Glutamatergic neuron (in vitro differentiated cells): ENCODE data around the gene FBXW8. TPM values are rescaled to one million over a fixed set of nuclear protein-coding genes. Genes with fewer than 3 reads are reported as not detected.
A peak's percentile ranks its signal among the peaks of the same experiment; 100 is the strongest.

ENCODE experiments used
- DNase-seq: peaks from one replicate; pipeline ENCODE4 v3.0.0; 2022
- H3K27ac Mint-ChIP-seq: one replicate; pipeline ENCODE4 v1.8.0; 2020; ENCODE audit warnings: mild to moderate bottlenecking, mixed read lengths, inconsistent platforms; ENCODE audit not compliant: unreplicated experiment
- H3K27me3 Mint-ChIP-seq: one replicate; pipeline ENCODE4 v1.8.0; 2020; ENCODE audit warnings: mild to moderate bottlenecking, moderate library complexity, mixed read lengths, inconsistent platforms; ENCODE audit not compliant: unreplicated experiment
- H3K36me3 Mint-ChIP-seq: one replicate; pipeline ENCODE4 v1.8.0; 2020; ENCODE audit warnings: mild to moderate bottlenecking, mixed read lengths, inconsistent platforms; ENCODE audit not compliant: unreplicated experiment
- H3K4me1 Mint-ChIP-seq: one replicate; pipeline ENCODE4 v1.8.0; 2020; ENCODE audit warnings: mild to moderate bottlenecking, low read depth, mixed read lengths, inconsistent platforms; ENCODE audit not compliant: unreplicated experiment
- H3K4me3 Mint-ChIP-seq: one replicate; pipeline ENCODE4 v1.8.0; 2020; ENCODE audit warnings: mild to moderate bottlenecking, mixed read lengths, inconsistent platforms; ENCODE audit not compliant: unreplicated experiment
- H3K9me3 Mint-ChIP-seq: one replicate; pipeline ENCODE4 v1.8.0; 2020; ENCODE audit warnings: mild to moderate bottlenecking, moderate library complexity, mixed read lengths, inconsistent platforms; ENCODE audit not compliant: unreplicated experiment
- total RNA-seq: library from RNA; stranded (reverse); fragmentation: NEBNext Ultra II Directional; extraction: Animal tissue kit (Norgen Biotek cat#: 25700); gene quantifications from one replicate; pipeline ENCODE4 v1.2.1, GENCODE V29; 2021; ENCODE audit not compliant: unreplicated experiment
- TF ChIP-seq, protein P1 (sequence below): fragments of 200-600 bp; sonication (generic); IDR thresholded peaks from one replicate; pipeline ENCODE4 v1.5.0; 2021; ENCODE audit not compliant: partially characterized antibody, unreplicated experiment

The FBXW8 gene
- total RNA-seq, 1 donor from 2014 or later, result 16.2 TPM

DNA sequence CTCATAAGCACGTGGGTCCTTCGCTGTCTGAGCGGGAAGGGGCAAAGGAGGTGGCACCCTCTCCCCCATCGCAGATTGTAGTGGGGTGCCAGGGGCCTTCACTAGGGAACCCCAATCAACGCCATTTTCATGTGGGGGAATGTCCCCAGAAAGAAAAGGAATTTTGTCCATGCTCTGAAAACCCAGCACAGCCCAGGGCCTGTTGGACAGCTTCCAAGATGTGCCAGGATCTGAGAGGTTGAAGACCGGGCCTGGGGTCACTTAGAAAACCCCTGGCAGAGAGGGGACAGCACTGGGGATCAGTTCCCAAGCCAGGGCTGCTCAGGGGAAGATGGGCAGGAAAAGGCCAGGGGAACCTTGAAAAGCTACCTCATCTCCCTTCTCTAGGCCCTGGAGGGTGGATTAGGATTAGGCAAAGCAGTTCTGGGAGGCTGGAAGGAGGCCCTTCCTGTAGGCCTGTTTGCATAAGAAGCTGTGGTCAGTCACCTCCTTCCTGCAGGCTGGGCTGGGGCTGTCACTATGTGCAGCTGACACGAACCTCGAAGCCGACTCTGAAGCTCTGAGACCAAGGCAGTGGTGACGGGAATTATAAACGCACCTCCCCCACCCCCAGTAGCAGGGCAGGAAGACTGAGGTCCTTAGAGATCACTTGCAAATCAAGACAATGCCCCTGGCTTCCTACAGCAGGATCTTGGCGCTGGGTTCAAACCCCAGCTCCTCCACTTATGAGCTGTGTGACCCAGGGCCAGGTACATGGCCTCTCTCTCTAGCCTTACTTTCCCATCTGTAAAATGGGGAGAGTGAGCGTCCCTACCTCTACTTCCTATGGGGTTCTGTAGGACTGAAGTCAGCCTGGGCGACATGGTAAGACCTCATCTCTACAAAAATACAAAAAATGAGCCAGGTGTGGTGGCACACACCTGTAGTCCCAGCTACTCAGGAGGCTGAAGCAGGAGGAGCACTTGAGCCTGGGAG is 159.5 kb downstream of the FBXW8 start:
- TF ChIP-seq, protein P1, sequence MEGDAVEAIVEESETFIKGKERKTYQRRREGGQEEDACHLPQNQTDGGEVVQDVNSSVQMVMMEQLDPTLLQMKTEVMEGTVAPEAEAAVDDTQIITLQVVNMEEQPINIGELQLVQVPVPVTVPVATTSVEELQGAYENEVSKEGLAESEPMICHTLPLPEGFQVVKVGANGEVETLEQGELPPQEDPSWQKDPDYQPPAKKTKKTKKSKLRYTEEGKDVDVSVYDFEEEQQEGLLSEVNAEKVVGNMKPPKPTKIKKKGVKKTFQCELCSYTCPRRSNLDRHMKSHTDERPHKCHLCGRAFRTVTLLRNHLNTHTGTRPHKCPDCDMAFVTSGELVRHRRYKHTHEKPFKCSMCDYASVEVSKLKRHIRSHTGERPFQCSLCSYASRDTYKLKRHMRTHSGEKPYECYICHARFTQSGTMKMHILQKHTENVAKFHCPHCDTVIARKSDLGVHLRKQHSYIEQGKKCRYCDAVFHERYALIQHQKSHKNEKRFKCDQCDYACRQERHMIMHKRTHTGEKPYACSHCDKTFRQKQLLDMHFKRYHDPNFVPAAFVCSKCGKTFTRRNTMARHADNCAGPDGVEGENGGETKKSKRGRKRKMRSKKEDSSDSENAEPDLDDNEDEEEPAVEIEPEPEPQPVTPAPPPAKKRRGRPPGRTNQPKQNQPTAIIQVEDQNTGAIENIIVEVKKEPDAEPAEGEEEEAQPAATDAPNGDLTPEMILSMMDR, result no peak
- Mint-ChIP-seq H3K4me1 (no peaks in the 10 kb centered on the region), H3K27ac (no peak overlapping the region), H3K4me3 (no peak overlapping the region), H3K9me3 (no peaks in the 10 kb centered on the region), H3K27me3 (peaks cover 5% of the 10 kb centered on the region), H3K36me3 (no peaks in the 10 kb centered on the region)
- DNase-seq, result peak; percentile 7

DNA sequence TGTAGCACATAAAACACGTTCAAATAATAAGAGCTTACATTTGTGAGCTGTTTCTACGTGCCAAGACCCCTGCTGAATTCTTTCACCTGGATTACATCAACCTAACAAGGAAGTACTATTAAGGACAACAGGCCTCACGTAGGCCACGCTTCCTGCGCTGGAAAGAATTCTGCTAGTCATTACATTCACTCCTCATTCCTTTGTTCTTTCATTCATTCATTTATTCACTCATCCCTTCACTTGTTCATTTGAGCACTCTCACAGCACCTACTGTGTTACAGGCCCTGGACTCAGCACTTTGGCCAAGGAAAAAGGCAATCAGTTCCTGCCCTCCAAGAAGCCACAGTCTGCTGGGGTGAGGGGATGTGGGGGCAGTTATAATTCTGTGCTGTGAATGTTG is 160.3 kb downstream of the FBXW8 start:
- H3K4me1 Mint-ChIP-seq, result no peaks in the 10 kb centered on the region
- H3K4me3 Mint-ChIP-seq, result no peak overlapping the region
- no peak for DNase-seq
- H3K36me3 Mint-ChIP-seq, result no peaks in the 10 kb centered on the region
- H3K27me3 Mint-ChIP-seq, result peaks cover 2% of the 10 kb centered on the region
- TF ChIP-seq, protein P1, result no peak
- no peaks in the 10 kb centered on the region for H3K9me3 Mint-ChIP-seq
- H3K27ac Mint-ChIP-seq, result no peak overlapping the region

DNA sequence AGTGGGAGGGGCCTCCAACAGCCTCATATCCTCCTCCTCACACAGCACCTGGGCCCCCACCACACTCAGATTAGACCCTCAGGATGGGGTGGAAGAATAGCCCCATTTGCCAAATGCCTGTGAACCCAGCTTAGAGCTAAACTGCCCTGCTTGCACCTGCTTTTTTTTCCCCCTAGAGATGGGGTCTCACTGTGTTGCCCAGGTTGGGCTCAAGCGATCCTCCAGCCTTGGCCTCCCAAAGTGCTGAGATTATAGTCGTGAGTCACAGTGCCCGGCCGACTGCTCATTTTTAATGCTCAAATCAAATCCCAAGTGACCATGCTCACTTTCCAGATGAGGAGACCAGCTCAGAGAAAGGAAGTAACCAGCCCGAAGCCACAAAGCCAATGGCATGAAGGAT is 161.4 kb downstream of the FBXW8 start:
- no peaks in the 10 kb centered on the region for H3K4me1 Mint-ChIP-seq
- no peak overlapping the region for H3K4me3 Mint-ChIP-seq
- H3K9me3 Mint-ChIP-seq, result no peaks in the 10 kb centered on the region
- DNase-seq, result no peak
- H3K27ac Mint-ChIP-seq, result no peak overlapping the region
- peaks cover 2% of the 10 kb centered on the region for H3K27me3 Mint-ChIP-seq
- TF ChIP-seq, protein P1, result no peak
- H3K36me3 Mint-ChIP-seq, result no peaks in the 10 kb centered on the region

DNA sequence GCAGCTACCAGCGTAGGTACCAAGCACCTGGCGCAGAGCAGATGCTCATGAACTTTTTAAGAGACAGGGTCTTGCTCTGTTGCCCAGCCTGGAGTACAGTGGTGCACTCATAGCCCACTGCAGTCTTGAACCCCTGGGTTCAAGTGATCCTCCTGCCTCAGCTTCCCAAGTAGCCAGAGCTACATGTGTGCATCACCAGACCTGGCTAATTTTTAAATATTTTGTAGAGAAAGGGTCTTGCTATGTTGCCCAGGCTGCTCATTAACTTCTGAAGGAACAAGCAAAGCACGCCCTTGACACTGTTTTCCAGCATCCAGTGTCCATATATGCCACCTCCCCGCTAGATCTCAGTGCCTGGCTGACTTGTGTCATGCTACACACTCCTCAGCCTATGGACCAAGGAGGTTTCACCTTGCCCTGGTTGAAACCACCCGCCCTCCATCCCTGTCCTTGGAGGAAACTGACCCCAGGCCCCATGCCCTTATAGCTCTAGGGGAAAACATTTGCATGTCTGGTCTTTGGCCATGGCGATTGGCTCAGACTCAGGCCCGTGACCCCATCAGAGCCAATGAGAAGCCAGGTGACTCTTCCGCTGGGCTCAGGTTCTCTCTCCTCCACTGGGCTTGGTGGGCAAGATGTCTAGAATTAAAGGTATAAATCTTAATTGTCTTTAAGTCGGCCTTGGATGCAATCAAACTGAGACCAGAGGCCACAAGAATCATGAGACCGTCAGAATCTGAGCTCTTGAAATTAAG is 162.2 kb downstream of the FBXW8 start:
- no peak overlapping the region for H3K4me3 Mint-ChIP-seq
- TF ChIP-seq, protein P1, result no peak

More for the DNA sequence above, 162.2 kb downstream of the FBXW8 start:
- DNase-seq, result peak; percentile 2
- peaks cover under 1% of the 10 kb centered on the region for H3K27me3 Mint-ChIP-seq
- H3K27ac Mint-ChIP-seq, result no peak overlapping the region
- no peaks in the 10 kb centered on the region for H3K4me1 Mint-ChIP-seq
- H3K36me3 Mint-ChIP-seq, result no peaks in the 10 kb centered on the region
- no peaks in the 10 kb centered on the region for H3K9me3 Mint-ChIP-seq
